Prostate gland (tissue), 2 donors: ENCODE data around the gene SFMBT1. TPM values are rescaled to one million over a fixed set of nuclear protein-coding genes. Genes with fewer than 3 reads are reported as not detected.

Source experiments
- DNase-seq: peaks from one replicate; pipeline ENCODE4 v3.0.0-alpha.2; 2019; ENCODE audit warnings: low spot score
- H3K27ac ChIP-seq, 2 donors: fragments of 200-600 bp; sonication (generic); 2 replicates each; pipeline ENCODE4 v1.5.1; 2017 to 2019
- H3K27me3 ChIP-seq: fragments of 200-600 bp; sonication (generic); replicated peaks from 2 replicates; pipeline ENCODE4 v1.5.1; 2019; ENCODE audit not compliant: insufficient read depth
- H3K36me3 ChIP-seq, 2 donors: fragments of 200-600 bp; sonication (generic); 1 replicate in 1 of 2; 2 replicates in 1 of 2; pipeline versions ENCODE4 v1.5.1 to v1.8.1; 2017 to 2019
- H3K4me1 ChIP-seq: fragments of 200-600 bp; sonication (generic); replicated peaks from 2 replicates; pipeline ENCODE4 v1.5.1; 2019
- H3K4me3 ChIP-seq, 2 donors: fragments of 200-600 bp; sonication (generic); 2 replicates each; pipeline ENCODE4 v1.5.1; 2017 to 2019
- H3K9me3 ChIP-seq: fragments of 200-600 bp; sonication (generic); 2 replicates; pipeline ENCODE4 v1.5.1; 2017
- CTCF ChIP-seq, 4 experiments: fragments of 200-600 bp in 2 of 4; fragments of 450-650 bp in 2 of 4; sonication (generic) in 2 of 4; IDR thresholded peaks; 1 replicate in 3 of 4; 2 replicates in 1 of 4; pipeline ENCODE4 v1.5.1; 2016 to 2019; ENCODE audit warnings: antibody characterized with exemption in 4 of 4, mild to moderate bottlenecking in 2 of 4, moderate library complexity in 2 of 4
- POLR2A ChIP-seq: fragments of 450-650 bp; IDR thresholded peaks from one replicate; pipeline ENCODE4 v1.6.1; 2016; ENCODE audit warnings: antibody characterized with exemption, mild to moderate bottlenecking
- POLR2AphosphoS5 ChIP-seq: sonication (generic); formaldehyde crosslinking; IDR thresholded peaks from one replicate; pipeline ENCODE4 v1.6.1; 2017; ENCODE audit warnings: antibody characterized with exemption
- whole genome bisulfite sequencing: methylation state at CpG from one replicate; pipeline ENCODE4 v1.1.5; 2018; 5-methylcytosine and 5-hydroxymethylcytosine counted together
- intact Hi-C: fragments of 100-400 bp; cut with DNase I; formaldehyde crosslinking; loops from one replicate; pipeline ENCODE4 v1.14.2; 2022
- total RNA-seq, 2 donors: library from RNA; depleted of rRNA; stranded (reverse); fragments of >200 nt; gene quantifications; one replicate each; pipeline ENCODE4 v1.1.0, GENCODE V29; 2016

The SFMBT1 gene
- total RNA-seq, 2 donors from 2014 or later = 35.3 to 37.4 TPM

DNA sequence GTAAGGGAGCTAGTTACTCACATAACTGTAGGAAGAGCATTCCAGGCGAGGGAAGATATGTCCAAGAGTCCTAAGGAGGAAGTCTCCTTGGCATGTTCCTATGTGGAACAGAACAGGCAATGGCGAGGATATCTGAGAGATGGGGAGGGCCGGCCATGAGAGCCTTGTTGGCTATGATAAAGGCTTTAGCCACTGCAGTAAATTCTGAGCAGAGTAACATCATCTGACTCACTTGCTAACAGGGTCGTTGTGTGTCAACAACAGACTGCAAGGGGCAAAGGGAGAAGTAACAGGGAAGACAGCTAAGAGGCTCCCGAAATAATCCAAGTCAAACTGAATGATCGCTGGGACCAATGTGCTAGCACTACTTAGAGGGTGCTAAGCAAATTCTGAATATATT lies 21.6 kb downstream of the SFMBT1 start:
- Histone ChIP-seq H3K9me3 (no peaks in the 10 kb centered on the region), H3K4me3 (no peak overlapping the region), H3K27me3 (no peaks in the 10 kb centered on the region), H3K4me1 (no peaks in the 10 kb centered on the region), H3K36me3 (no peaks in the 10 kb centered on the region), H3K27ac (no peak overlapping the region)
- 87% methylated on average over 6 of the region's 6 CpGs for WGBS
- no peak for DNase-seq
- intact Hi-C loops = no loop called here
- no peak for TF ChIP-seq POLR2A
- TF ChIP-seq CTCF (IDR thresholded peaks at IDR 0.05) = no peak

DNA sequence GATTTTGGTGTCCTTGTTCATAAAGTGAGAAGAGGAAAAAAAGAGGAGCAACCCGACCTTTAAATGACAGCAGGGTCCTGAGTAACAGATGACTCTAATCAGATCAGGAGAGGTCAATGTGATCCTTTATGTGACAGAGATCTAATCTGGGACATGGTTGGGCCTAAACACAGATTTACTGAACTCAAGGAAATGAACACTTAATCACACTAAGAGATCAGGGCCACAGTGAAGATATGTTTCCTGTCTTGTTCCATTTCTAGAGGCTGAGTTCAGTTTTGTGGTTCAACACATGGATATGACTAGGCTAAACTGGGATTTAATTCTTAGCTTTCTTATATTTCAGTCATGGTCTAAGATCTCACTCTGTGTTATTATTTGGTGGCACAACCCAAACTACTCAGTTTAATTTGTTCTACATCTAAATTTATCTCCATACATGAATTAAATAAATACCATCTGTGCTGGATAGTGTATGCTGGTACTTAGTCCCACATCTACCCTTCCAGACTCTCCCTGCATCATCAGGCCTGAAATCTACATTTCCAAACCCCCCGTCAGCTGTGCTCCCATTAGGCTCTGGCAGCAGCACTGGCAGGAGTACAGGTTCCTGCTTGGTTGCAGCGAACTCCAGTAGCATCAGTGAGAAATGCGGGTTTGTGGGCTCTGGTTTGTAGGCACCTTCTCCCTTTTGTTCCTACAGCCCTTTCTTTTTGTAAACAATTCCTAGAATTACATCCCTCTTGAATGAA lies 22.6 kb downstream of the SFMBT1 start:
- no peaks in the 10 kb centered on the region for H3K27me3 ChIP-seq
- intact Hi-C loops = no loop called here
- TF ChIP-seq CTCF (IDR thresholded peaks at IDR 0.05) (no peak), POLR2A (no peak), POLR2AphosphoS5 (no peak)
- no peak for DNase-seq
- 91% methylated on average over 4 of the region's 4 CpGs for WGBS
- H3K36me3 ChIP-seq = no peaks in the 10 kb centered on the region
- H3K9me3 ChIP-seq = no peaks in the 10 kb centered on the region
- H3K4me1 ChIP-seq = no peaks in the 10 kb centered on the region
- no peak overlapping the region for H3K4me3 ChIP-seq
- no peak overlapping the region for H3K27ac ChIP-seq

DNA sequence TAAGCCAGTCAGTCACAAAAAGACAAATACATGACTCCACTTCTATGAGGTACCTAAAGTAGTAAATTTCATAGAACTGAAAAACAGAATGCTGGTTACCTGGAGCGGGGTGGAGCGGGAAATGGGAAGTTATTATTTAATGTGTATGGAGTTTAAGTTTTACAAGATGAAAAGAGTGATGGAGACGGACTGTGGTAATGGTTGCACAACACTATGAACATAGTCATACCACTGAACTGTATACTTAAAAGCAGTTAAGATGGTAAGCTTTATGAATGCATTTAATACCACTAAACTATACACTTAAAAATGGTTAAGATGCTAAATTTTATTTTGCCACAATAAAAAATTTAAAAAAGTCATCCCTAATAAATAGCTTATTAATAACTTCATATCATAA lies 23.2 kb downstream of the SFMBT1 start:
- TF ChIP-seq POLR2AphosphoS5 = no peak
- TF ChIP-seq CTCF (IDR thresholded peaks at IDR 0.05) = no peak
- TF ChIP-seq POLR2A = no peak
- WGBS = 92% methylated on average over 3 of the region's 3 CpGs
- H3K4me3 ChIP-seq = no peak overlapping the region
- H3K27ac ChIP-seq = no peak overlapping the region
- intact Hi-C loops = no loop called here
- H3K4me1 ChIP-seq = peaks cover under 1% of the 10 kb centered on the region
- no peak for DNase-seq
- H3K9me3 ChIP-seq = no peaks in the 10 kb centered on the region
- no peaks in the 10 kb centered on the region for H3K36me3 ChIP-seq
- H3K27me3 ChIP-seq = no peaks in the 10 kb centered on the region

DNA sequence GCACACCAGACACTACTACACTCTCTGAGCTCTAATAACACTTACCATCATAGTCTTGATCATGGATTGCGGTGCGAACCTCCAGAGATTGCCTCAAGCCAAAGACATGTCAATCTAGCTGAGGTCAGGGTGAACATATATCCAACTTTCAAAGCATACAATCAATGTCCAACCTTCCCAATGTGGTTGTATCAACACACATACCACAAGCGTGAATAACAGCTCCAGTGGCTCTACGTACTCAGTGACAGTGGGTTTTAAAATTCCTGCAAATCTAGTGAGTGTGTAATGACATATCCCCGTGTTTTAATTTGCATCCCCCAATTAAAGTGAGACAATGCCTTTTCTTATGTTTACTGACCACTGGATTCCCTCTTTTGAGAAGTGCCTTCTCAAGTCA lies 29.6 kb downstream of the SFMBT1 start:
- Histone ChIP-seq H3K27me3 (no peaks in the 10 kb centered on the region), H3K4me3 (no peak overlapping the region), H3K36me3 (no peaks in the 10 kb centered on the region), H3K4me1 (peaks cover 6% of the 10 kb centered on the region), H3K9me3 (no peaks in the 10 kb centered on the region), H3K27ac (no peak overlapping the region)
- no peak for DNase-seq
- intact Hi-C loops = no loop called here
- 90% methylated on average over 5 of the region's 5 CpGs for WGBS
- no peak for TF ChIP-seq POLR2A
- no peak for TF ChIP-seq POLR2AphosphoS5
- no peak for TF ChIP-seq CTCF (IDR thresholded peaks at IDR 0.05)

GRCh38 chr3:53011324-53011723 lies 34.5 kb downstream of the SFMBT1 start:
- peaks cover 4% of the 10 kb centered on the region for H3K4me1 ChIP-seq
- TF ChIP-seq POLR2A = no peak
- H3K27me3 ChIP-seq = no peaks in the 10 kb centered on the region
- WGBS = 51% methylated on average over 3 of the region's 3 CpGs
- no peak overlapping the region for H3K4me3 ChIP-seq
- no peak for DNase-seq
- H3K9me3 ChIP-seq = no peaks in the 10 kb centered on the region
- H3K36me3 ChIP-seq = no peaks in the 10 kb centered on the region
- intact Hi-C loops = no loop called here
- no peak overlapping the region for H3K27ac ChIP-seq
